HUES6 (cell line): ENCODE data around the gene ARRDC2.
A peak's percentile ranks its signal among the peaks of the same experiment; 100 is the strongest.
"Not testable (repeated sequence)": the region's sequence is repeated elsewhere in the genome, so short reads cannot be mapped to it uniquely, and the experiment has no call there.

Experiments
- H3K27ac ChIP-seq: 2 replicates; pipeline ENCODE4 v1.7.0; 2013; ENCODE audit warnings: low read depth, mild to moderate bottlenecking, low read length, inconsistent platforms
- H3K27me3 ChIP-seq: 2 replicates; pipeline ENCODE4 v1.6.1; 2013; ENCODE audit warnings: low read length; ENCODE audit not compliant: control insufficient read depth, insufficient read depth
- H3K36me3 ChIP-seq: 2 replicates; pipeline ENCODE4 v1.6.1; 2013; ENCODE audit warnings: low read length; ENCODE audit not compliant: control insufficient read depth, insufficient read depth
- H3K4me1 ChIP-seq: 2 replicates; pipeline ENCODE4 v1.6.1; 2013; ENCODE audit warnings: low read length; ENCODE audit not compliant: control insufficient read depth, insufficient read depth
- H3K4me3 ChIP-seq: 2 replicates; pipeline ENCODE4 v1.5.1; 2013; ENCODE audit warnings: low read depth, low read length
- H3K9ac ChIP-seq: one replicate; pipeline ENCODE4 v1.6.1; 2013; ENCODE audit warnings: mild to moderate bottlenecking, low read length
- H3K9me3 ChIP-seq: 2 replicates; pipeline ENCODE4 v1.6.1; 2013; ENCODE audit warnings: low read depth, low read length; ENCODE audit not compliant: control insufficient read depth, insufficient read depth

Gene ARRDC2

GRCh38 chr19:17993076-17993813 lies 14.7 kb upstream of the ARRDC2 start:
- Histone ChIP-seq H3K4me1 (no peaks in the 10 kb centered on the region), H3K9me3 (no peaks in the 10 kb centered on the region), H3K9ac (no peak overlapping the region), H3K36me3 (peaks cover 10% of the 10 kb centered on the region), H3K27ac (no peak overlapping the region), H3K4me3 (no peak overlapping the region), H3K27me3 (no peaks in the 10 kb centered on the region)

GRCh38 chr19:17996826-17997316 lies 11.1 kb upstream of the ARRDC2 start:
- Histone ChIP-seq H3K9me3 (no peaks in the 10 kb centered on the region), H3K27me3 (peaks cover 11% of the 10 kb centered on the region), H3K27ac (no peak overlapping the region), H3K9ac (no peak overlapping the region), H3K4me1 (no peaks in the 10 kb centered on the region), H3K4me3 (no peak overlapping the region), H3K36me3 (no peaks in the 10 kb centered on the region)

DNA sequence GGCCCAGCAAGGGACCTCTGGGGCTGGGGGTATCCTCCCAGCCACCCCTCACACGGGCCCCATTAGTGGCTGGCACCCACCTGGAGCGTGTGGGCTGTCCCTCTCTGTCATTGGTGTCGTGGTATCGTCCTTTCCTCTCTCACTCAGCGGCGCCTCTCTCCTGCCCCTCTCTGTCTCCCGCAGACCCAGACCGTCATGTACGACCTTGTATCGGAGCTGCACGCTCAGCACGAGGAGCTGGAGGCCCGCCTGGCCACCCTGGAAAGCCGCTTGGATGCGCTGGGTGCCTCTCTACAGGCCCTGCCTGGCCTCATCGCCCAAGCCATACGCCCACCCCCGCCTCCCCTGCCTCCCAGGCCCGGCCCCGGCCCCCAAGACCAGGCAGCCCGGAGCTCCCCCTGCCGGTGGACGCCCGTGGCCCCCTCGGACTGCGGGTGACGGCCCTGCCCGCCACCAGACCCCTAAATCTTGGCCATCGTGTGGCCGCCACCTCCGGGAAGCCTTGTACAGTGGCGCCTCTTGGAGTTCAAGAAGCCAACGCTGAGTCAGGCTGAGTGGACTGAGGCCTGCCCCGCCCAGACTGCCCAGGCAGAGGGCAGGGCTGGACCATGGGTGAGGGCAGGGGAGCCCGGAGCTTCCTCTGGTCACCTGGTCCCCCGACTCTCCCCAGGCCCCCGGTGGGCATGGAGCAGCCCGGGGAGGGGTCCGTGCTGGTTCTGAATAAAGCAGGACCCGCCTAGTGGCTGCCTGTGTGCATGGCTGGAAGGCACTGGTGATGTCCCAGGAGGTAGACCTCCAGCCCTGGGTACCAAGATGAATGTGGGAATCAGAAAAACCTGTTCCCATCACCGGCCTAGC lies 9.8 kb upstream of the ARRDC2 start:
- H3K36me3 ChIP-seq = no peaks in the 10 kb centered on the region
- H3K9ac ChIP-seq = no peak overlapping the region
- H3K27ac ChIP-seq = no peak overlapping the region
- peaks cover 17% of the 10 kb centered on the region for H3K27me3 ChIP-seq
- no peak overlapping the region for H3K4me3 ChIP-seq
- no peaks in the 10 kb centered on the region for H3K9me3 ChIP-seq
- no peaks in the 10 kb centered on the region for H3K4me1 ChIP-seq

DNA sequence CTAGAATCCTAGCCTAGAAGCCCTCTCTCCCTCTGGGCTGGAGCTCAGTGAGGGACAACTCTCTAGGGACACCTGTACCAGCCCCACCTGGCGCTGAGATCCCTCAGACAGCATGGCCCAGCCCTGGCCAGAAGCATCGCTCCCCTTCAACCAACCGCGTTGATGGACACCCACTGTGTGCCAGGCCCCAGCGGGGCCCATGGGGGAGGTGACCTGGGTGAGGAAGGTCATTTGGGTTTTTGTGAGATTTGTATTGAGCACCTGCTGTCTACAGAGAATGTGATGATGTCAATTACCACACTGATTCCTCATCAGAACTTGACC lies 9.2 kb upstream of the ARRDC2 start:
- no peak overlapping the region for H3K4me3 ChIP-seq
- H3K9me3 ChIP-seq = no peaks in the 10 kb centered on the region
- H3K27ac ChIP-seq = no peak overlapping the region
- no peaks in the 10 kb centered on the region for H3K4me1 ChIP-seq
- no peaks in the 10 kb centered on the region for H3K36me3 ChIP-seq
- H3K9ac ChIP-seq = no peak overlapping the region
- H3K27me3 ChIP-seq = peaks cover 17% of the 10 kb centered on the region

DNA sequence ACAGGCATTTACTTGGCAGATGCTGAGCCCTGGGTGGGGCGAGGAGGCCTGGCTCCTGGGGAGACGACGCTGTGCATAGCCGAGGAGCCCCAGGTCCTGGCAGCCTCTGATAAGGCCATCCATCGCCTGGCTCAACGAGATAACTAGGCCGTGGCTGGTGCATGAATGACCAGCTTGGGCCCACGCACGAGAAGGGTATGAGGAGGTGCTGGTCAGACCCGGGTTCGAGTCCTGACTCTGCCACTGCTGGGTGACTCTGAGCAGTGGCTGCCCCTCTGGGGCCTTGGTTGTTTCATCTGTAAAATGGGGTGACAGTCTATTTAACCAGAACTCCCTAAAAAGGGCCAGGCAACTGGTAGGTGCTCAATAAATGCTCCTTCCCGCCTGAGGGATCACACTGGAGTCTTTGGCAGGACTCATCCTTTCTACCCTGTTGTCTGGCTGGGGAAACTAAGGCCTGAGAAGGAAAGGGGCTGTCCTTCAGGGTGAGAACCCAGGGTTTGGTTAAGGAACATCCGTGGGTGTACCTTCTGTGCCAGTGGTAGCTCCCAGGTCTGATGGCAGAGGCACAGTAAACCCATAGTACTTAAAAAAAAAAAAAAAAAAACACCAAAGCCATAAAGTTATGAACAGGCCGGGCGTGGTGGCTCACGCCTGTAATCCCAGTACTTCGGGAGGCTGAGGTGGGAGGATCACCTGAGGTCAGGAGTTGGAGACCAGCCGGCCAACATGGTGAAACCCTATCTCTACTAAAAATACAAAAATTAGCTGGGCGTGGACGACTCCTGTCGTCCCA lies 8.1 kb upstream of the ARRDC2 start:
- Histone ChIP-seq H3K9me3 (no peaks in the 10 kb centered on the region), H3K4me1 (no peaks in the 10 kb centered on the region), H3K9ac (no peak overlapping the region), H3K27me3 (peaks cover 17% of the 10 kb centered on the region), H3K4me3 (no peak overlapping the region), H3K36me3 (no peaks in the 10 kb centered on the region), H3K27ac (no peak overlapping the region)

- no peak overlapping the region for H3K9ac ChIP-seq
- no peaks in the 10 kb centered on the region for H3K4me1 ChIP-seq
- H3K9me3 ChIP-seq = no peaks in the 10 kb centered on the region
- peak overlapping the region; percentile 63 for H3K4me3 ChIP-seq
- H3K27me3 ChIP-seq = peaks cover 17% of the 10 kb centered on the region
- H3K27ac ChIP-seq = no peak overlapping the region
- H3K36me3 ChIP-seq = no peaks in the 10 kb centered on the region
These were observed 7.5 kb upstream of the ARRDC2 start for GRCh38 chr19:18000480-18000914.

DNA sequence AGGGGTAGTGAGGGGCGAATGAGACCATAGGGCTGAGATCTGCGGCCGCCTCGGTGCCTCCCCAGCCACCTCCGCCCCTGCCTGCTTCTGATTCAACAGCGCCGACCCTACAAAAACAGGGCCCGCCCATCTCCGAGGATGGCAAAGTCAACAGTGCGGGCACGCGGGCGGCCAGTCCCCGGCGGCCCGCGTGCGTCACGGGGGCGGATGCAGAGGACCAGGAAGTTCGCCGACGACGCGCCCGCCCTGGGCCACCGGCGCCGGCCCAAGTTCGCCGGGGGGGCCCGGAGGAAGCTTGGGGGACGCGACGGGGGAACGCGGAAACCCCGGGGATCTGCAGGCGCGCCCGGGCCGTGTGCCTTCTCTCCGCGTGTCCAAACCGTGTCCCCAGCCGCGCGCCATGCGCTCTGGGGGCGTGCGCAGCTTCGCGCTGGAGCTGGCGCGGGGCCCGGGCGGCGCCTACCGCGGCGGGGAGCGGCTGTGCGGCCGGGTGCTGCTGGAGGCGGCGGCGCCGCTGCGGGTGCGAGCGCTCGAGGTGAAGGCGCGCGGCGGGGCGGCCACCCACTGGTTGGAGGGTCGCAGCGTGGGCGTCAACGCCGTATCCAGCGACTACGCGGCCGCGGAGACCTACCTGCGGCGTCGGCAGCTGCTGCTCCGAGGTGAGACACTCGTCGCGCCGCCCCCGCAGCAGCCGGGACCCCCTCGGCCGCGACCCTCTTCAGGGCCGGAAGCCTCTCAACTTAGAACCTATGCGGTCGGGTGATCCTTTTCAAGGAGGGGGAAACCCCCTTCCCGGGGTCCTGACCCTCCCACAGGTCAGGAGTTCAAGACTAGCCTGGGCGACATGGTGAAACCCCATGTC lies 6.8 kb upstream of the ARRDC2 start:
- peak overlapping the region; percentile 74 for H3K9ac ChIP-seq
- H3K4me1 ChIP-seq = no peaks in the 10 kb centered on the region
- H3K4me3 ChIP-seq = peak overlapping the region; percentile 63
- no peaks in the 10 kb centered on the region for H3K9me3 ChIP-seq
- H3K27ac ChIP-seq = no peak overlapping the region
- H3K27me3 ChIP-seq = peaks cover 17% of the 10 kb centered on the region
- no peaks in the 10 kb centered on the region for H3K36me3 ChIP-seq

DNA sequence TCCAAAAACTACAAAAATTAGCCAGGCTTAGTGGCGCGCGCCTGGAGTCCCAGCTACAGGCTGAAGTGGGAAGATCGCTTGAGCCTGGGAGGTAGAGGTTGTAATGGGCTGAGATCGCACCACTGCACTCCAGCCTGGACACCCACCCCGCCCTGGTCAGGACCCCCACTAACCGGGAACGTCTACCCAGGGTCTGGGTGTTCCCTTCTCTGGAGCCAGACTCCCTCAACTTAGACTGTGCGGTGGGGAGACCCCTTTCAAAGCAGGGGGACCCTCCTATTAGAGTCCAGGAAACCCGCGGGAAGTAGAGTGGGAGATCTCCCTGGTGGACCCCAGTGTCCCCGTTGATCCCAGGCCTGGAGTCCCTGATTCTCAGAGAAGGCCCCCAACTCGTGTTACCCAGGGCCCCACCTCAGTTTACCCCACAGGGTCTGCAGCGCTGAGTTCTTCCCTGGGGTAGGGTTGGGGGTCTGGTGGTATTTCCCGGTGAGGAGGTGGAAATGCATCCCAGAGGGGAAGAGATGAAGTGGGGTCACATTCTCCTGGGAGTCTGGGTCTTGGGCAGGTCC lies 6.1 kb upstream of the ARRDC2 start:
- Histone ChIP-seq H3K4me1 (no peaks in the 10 kb centered on the region), H3K27ac (no peak overlapping the region)

DNA sequence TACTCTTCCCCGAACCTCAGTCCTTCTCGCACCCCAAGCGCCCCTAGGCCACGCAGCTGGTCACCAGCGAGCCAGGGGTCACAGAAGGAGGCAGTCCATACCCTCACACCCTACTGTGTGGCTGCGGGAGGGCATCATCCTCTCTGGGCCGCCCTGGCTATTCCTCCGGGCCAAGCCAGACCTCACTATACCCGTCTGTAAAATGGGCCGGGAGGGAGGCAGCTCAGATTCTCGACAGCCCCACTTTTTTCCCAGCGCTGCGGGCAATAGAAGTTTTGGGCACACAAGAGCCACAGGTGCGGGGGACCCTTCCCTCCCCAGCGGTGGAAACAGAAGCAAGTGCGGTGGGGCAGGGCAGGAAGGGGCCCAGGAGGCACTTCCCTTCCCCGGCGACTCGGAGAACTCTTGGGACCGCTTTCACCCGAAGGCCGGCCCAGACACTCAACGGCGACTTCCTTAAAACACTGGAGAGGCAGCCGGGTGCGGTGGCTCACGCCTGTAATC lies 5.6 kb upstream of the ARRDC2 start:
- H3K9me3 ChIP-seq = no peaks in the 10 kb centered on the region
- no peaks in the 10 kb centered on the region for H3K36me3 ChIP-seq
- H3K27me3 ChIP-seq = peaks cover 17% of the 10 kb centered on the region
- no peak overlapping the region for H3K27ac ChIP-seq
- H3K4me3 ChIP-seq = peak overlapping the region; percentile 63; the same call in 1 of the 2 replicates
- no peaks in the 10 kb centered on the region for H3K4me1 ChIP-seq
- no peak overlapping the region for H3K9ac ChIP-seq

More for the DNA sequence above, 6.1 kb upstream of the ARRDC2 start:
- H3K9me3 ChIP-seq = no peaks in the 10 kb centered on the region
- no peaks in the 10 kb centered on the region for H3K36me3 ChIP-seq
- peaks cover 17% of the 10 kb centered on the region for H3K27me3 ChIP-seq
- H3K9ac ChIP-seq = peak overlapping the region; percentile 74
- peak overlapping the region; percentile 63 for H3K4me3 ChIP-seq

DNA sequence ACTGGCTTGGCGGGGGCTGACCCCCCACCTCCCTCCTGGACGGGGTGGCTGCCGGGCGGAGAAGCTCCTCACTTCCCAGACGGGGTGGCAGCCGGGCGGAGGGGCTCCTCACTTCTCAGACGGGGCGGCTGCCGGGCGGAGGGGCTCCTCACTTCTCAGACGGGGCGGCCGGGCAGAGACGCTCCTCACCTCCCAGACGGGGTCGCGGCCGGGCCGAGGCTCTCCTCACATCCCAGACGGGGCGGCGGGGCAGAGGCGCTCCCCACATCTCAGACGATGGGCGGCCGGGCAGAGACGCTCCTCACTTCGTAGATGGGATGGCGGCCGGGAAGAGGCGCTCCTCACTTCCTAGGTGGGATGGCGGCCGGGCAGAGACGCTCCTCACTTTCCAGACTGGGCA lies 2.2 kb upstream of the ARRDC2 start:
- not testable (repeated sequence) for H3K9me3 ChIP-seq, H3K4me1 ChIP-seq
- peaks cover 13% of the 10 kb centered on the region; the same call in 1 of the 2 replicates for H3K36me3 ChIP-seq

More for the DNA sequence above, 2.2 kb upstream of the ARRDC2 start:
- H3K4me3 ChIP-seq, H3K27ac ChIP-seq, H3K9ac ChIP-seq: not testable (repeated sequence)
- H3K27me3 ChIP-seq = peaks cover 17% of the 10 kb centered on the region
